Testis (tissue), 3 donors: ENCODE data around the gene ALG14. TPM values are rescaled to one million over a fixed set of nuclear protein-coding genes. Genes with fewer than 3 reads are reported as not detected.

Experiments used
- DNase-seq: peaks from one replicate; pipeline ENCODE4 v3.0.0-alpha.2; 2019
- H3K27ac ChIP-seq, 2 donors: fragments of 200-600 bp; sonication (generic); one replicate each; pipeline ENCODE4 v1.5.1; 2019
- H3K27me3 ChIP-seq: fragments of 200-600 bp; sonication (generic); one replicate; pipeline ENCODE4 v1.5.1; 2019
- H3K36me3 ChIP-seq: fragments of 200-600 bp; sonication (generic); one replicate; pipeline ENCODE4 v1.5.1; 2017; ENCODE audit warnings: low read depth; ENCODE audit errors: missing control alignments
- H3K4me1 ChIP-seq: fragments of 200-600 bp; sonication (generic); one replicate; pipeline ENCODE4 v1.5.1; 2019
- H3K4me3 ChIP-seq, 2 donors: fragments of 200-600 bp; sonication (generic); one replicate each; pipeline ENCODE4 v1.5.1; 2017 to 2019
- H3K9me3 ChIP-seq: fragments of 200-600 bp; sonication (generic); one replicate; pipeline ENCODE4 v1.5.1; 2017
- CTCF ChIP-seq, 3 experiments: fragments of 450-650 bp in 2 of 3; fragments of 200-600 bp in 1 of 3; sonication (generic) in 1 of 3; IDR thresholded peaks; one replicate each; pipeline ENCODE4 v1.5.1; 2016 to 2019; ENCODE audit warnings: antibody characterized with exemption in 3 of 3, mild to moderate bottlenecking in 2 of 3, moderate library complexity in 1 of 3
- POLR2A ChIP-seq: fragments of 450-650 bp; IDR thresholded peaks from one replicate; pipeline ENCODE4 v1.6.1; 2017; ENCODE audit warnings: antibody characterized with exemption, mild to moderate bottlenecking, moderate library complexity
- WGBS, 2 donors: methylation state at CpG; one replicate each; pipeline ENCODE4 v1.1.5; 2018; 5-methylcytosine and 5-hydroxymethylcytosine counted together
- intact Hi-C: fragments of 100-400 bp; cut with DNase I; formaldehyde crosslinking; loops from one replicate; pipeline ENCODE4 v1.15.1; 2023; ENCODE audit warnings: low total_unique reads
- polyA plus RNA-seq: library from polyadenylated mRNA; stranded (reverse); fragments of 350-450 nt; fragmentation: Illumina TruSeq; extraction: RNeasy Lipid Tissue Mini Kit (QIAGEN cat#74804); gene quantifications from one replicate; pipeline ENCODE4 v1.2.3, GENCODE V29; 2014; ENCODE audit warnings: low read depth, low replicate concordance; ENCODE audit not compliant: insufficient read depth
- total RNA-seq, 2 donors: library from RNA; depleted of rRNA; stranded (reverse); fragments of >200 nt; gene quantifications; one replicate each; pipeline ENCODE4 v1.2.3, GENCODE V29; 2016

Gene ALG14
- total and polyA plus RNA-seq, 3 donors from 2014 or later = 3.3 to 24.1 (median 5.3) TPM

- H3K4me1 ChIP-seq = peaks cover 5% of the 10 kb centered on the region
- no peak for DNase-seq
- no peak for TF ChIP-seq POLR2A
- TF ChIP-seq CTCF (IDR thresholded peaks at IDR 0.05) = no peak
- intact Hi-C loops = no loop called here
- peak overlapping the region; percentile 26 to 44 for H3K27ac ChIP-seq
- no peak overlapping the region for H3K4me3 ChIP-seq
- WGBS, 2 donors = 54 to 60% methylated on average over 9 of the region's 9 CpGs
- no peaks in the 10 kb centered on the region for H3K9me3 ChIP-seq
- H3K27me3 ChIP-seq = no peaks in the 10 kb centered on the region
- no peaks in the 10 kb centered on the region for H3K36me3 ChIP-seq
These were observed 118.2 kb downstream of the ALG14 start for GRCh38 chr1:94954263-94955220.

DNA sequence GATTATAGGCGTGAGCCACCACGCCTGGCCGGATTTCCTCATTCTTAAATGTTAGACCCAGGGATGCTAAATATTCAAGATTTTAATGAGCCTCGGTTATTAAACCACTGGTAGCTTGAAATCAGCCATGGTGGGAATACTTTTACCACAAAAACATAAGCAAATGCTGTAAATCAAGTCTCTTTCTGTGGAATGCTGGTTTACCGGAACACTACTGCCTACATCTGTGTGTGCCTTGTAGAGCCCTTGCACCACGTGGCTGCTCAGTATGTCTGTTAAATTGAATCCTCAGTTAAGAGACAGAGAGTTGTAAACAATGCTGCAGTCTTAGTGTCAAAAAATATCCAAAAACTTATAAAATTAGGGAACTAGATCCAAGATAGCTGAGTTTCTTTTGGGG lies 119.0 kb downstream of the ALG14 start:
- 69 to 71% methylated on average over 6 of the region's 6 CpGs for WGBS, 2 donors
- Histone ChIP-seq H3K9me3 (no peaks in the 10 kb centered on the region), H3K4me1 (peaks cover 5% of the 10 kb centered on the region), H3K36me3 (no peaks in the 10 kb centered on the region), H3K27me3 (no peaks in the 10 kb centered on the region), H3K27ac (peak overlapping the region in 1 of 2 donors; percentile 24), H3K4me3 (no peak overlapping the region)
- no peak for DNase-seq
- no peak for TF ChIP-seq CTCF (IDR thresholded peaks at IDR 0.05)
- TF ChIP-seq POLR2A = no peak
- intact Hi-C loops = no loop called here

- TF ChIP-seq POLR2A (no peak), CTCF (IDR thresholded peaks at IDR 0.05) (no peak)
- Histone ChIP-seq H3K4me3 (no peak overlapping the region), H3K9me3 (no peaks in the 10 kb centered on the region), H3K27ac (no peak overlapping the region), H3K4me1 (peaks cover 5% of the 10 kb centered on the region), H3K36me3 (no peaks in the 10 kb centered on the region), H3K27me3 (no peaks in the 10 kb centered on the region)
- DNase-seq = no peak
- intact Hi-C loops = no loop called here
These were observed 119.6 kb downstream of the ALG14 start for GRCh38 chr1:94953107-94953506.

DNA sequence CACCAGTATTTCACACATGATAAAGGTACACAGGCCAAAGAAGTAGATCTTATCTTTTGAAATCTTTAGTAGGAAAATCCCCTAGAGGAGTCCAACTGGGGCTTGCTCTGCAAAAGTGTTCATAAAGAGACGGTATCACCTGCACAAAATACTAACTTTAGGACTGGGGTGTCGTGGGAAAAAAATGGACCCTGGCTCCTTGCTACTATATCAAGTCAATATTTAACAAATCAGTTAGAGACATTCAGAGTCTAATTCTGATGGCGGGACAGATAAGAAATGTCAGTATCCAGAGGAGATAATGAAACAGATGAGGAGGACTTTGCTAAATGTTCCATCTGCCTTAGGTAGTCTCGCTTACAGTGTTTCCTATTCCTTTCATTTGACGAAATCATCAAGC lies 120.2 kb downstream of the ALG14 start:
- TF ChIP-seq POLR2A = no peak
- TF ChIP-seq CTCF (IDR thresholded peaks at IDR 0.05) = no peak
- Histone ChIP-seq H3K4me3 (no peak overlapping the region), H3K36me3 (no peaks in the 10 kb centered on the region), H3K27ac (no peak overlapping the region), H3K9me3 (no peaks in the 10 kb centered on the region), H3K27me3 (no peaks in the 10 kb centered on the region), H3K4me1 (peaks cover 5% of the 10 kb centered on the region)
- 94% methylated on average over 5 of the region's 5 CpGs for WGBS, 2 donors
- intact Hi-C loops = no loop called here
- DNase-seq = no peak
